ENCODE data around the gene HNRNPA3.

DNA sequence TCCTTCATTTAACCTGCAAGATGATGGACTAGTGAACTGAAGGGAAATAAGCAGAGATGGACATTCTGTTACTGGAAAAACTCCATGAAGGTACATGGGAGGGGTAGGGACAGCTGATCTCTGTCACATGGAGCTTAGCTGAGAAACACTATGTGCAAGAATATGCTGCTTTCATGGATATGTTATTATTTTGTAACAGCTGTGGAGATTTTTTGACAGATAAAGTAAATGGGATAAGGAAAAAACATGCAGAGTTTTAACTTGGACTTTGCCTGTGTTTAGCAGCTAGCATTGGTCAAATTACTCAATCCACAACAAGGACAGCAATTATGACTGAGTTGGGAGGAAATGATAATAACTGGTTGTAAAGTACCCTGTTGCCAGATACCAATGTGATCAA, 28.7 kb upstream of the HNRNPA3 start:
- TF ChIP-seq, protein P1, sequence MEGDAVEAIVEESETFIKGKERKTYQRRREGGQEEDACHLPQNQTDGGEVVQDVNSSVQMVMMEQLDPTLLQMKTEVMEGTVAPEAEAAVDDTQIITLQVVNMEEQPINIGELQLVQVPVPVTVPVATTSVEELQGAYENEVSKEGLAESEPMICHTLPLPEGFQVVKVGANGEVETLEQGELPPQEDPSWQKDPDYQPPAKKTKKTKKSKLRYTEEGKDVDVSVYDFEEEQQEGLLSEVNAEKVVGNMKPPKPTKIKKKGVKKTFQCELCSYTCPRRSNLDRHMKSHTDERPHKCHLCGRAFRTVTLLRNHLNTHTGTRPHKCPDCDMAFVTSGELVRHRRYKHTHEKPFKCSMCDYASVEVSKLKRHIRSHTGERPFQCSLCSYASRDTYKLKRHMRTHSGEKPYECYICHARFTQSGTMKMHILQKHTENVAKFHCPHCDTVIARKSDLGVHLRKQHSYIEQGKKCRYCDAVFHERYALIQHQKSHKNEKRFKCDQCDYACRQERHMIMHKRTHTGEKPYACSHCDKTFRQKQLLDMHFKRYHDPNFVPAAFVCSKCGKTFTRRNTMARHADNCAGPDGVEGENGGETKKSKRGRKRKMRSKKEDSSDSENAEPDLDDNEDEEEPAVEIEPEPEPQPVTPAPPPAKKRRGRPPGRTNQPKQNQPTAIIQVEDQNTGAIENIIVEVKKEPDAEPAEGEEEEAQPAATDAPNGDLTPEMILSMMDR (IDR thresholded peaks at IDR 0.05), result no peak
- no peak for TF ChIP-seq POLR2A (IDR thresholded peaks at IDR 0.05)

All from uterus (tissue), 2 donors.